HG02852 (cell line): ENCODE results near the gene OR8B4.
A peak's percentile ranks its signal among the peaks of the same experiment; 100 is the strongest.
"Not testable (repeated sequence)": the region's sequence is repeated elsewhere in the genome, so short reads cannot be mapped to it uniquely, and the experiment has no call there.

Experiments
- ATAC-seq: cut with Tn5 transposase; IDR thresholded peaks from one replicate; pipeline ENCODE4 v1.9.1; 2021; ENCODE audit warnings: mild to moderate bottlenecking, moderate library complexity; ENCODE audit not compliant: unreplicated experiment

The OR8B4 gene

DNA sequence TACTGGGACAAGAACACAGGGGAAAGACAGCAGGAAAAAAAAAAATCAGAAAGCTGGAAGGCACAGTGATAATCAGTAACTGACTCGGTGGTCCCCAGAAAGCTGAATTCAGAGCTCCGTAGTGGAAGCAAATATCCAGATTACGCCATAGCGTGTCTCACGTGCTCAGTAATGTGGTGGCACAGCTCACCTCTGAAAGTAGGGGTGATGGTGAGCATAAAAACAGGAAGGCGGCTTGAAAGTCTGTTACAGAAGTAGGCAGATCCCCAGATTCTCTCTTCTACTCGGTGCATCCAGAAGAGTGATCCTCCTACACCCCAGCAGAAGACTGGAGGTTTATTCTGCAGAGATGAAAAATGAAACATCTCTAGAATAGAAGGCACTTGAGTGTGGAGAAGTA, 14.8 kb downstream of the OR8B4 start:
- ATAC-seq = no peak

DNA sequence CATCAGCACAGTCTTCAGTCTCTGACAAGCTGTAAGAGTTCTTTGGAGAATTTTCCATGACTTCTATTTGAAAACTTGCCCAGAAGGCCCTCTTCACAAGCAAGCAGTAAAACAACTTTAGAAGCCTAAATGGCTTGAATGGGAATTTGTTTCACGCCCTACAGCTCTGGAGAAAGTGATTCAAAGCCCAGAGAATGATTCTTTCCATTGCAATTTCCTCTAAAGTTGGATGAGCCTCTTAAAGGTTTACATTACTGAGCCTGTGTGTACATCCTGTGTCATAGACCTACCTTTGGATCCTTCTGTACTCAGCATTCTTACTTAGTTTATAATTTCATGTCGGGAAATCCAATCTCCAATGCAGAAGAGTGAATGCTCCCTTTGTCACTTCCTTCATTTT, 19.1 kb downstream of the OR8B4 start:
- ATAC-seq = no peak

DNA sequence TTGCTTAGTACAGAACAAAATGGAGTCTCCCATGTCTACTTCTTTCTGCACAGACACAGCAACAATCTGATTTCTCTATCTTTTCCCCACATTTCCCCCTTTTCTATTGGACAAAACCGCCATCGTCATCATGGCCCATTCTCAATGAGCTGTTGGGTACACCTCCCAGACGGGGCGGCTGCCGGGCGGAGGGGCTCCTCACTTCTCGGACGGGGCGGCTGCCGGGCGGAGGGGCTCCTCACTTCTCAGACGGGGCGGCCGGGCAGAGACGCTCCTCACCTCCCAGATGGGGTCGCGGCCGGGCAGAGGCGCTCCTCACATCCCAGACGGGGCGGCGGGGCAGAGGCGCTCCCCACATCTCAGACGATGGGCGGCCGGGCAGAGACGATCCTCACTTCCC, 21.5 kb downstream of the OR8B4 start:
- ATAC-seq = not testable (repeated sequence)

DNA sequence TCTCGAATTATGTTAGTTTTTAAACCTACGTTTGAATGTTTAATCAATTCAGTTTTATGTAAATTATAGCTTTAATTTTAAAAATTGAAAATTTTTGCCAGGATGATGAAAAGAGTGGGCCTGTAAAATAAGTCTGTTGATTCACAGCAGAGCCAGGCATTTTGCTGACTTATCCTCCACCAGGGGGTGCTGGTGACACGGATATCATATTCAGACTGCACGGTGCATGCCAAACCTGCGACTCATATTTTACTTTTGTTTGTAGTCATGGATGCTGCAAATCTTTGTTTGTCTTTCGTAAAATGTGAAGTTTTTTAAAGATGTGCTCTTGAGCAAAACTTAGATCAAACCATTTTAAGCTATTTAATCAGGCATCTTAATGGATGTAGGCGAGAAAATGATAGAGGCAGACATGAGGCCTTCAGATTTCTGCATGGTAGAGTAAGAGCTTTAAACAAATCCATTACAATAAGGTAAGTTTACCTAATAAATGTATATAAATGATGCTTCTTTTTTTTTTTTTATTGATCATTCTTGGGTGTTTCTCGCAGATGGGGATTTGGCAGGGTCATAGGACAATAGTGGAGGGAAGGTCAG, 22.2 kb downstream of the OR8B4 start:
- ATAC-seq = peak; percentile 92

DNA sequence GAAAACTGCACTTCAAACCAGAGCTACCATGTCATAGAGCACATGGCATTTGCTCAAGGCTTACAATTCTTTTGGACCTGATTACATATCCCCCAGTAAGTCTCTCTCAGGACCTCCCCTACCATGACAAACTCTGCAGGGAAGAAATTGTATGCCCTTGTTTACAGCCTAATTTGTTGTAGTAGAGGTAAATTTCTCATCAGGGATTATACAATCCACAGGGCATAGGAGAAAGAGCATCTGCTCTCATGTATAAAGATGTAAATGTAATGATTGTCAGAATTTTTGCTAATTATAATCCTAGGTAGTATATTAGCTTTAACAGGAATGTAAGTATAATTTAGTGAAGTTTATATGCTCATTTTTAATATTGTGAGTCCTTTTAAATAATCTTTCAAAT, 25.7 kb downstream of the OR8B4 start, which contains the start of gene OR8B3:
Gene OR8B3, minus strand, starts transcription at position 101 of the 400 bp plus-strand sequence. CDS start 1,673 bp downstream, outside the sequence.
- no peak for ATAC-seq

DNA sequence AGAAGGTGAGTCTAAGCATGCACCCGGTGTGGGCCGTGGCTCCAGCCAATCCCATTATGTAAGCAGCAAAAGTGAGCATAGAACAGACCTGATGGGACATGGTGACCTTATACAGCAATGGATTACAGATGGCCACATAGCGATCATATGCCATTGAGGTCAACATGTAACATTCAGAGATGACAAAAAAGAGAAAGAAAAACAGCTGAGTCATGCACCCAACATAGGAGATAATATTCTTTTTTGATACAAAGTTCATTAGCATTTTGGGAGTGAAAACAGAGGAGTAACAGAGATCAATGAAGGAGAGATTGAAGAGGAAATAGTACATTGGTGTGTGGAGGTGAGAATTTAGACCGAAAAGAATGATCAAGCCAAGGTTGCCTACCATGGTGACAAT, 27.8 kb downstream of the OR8B4 start:
- not testable (repeated sequence) for ATAC-seq

DNA sequence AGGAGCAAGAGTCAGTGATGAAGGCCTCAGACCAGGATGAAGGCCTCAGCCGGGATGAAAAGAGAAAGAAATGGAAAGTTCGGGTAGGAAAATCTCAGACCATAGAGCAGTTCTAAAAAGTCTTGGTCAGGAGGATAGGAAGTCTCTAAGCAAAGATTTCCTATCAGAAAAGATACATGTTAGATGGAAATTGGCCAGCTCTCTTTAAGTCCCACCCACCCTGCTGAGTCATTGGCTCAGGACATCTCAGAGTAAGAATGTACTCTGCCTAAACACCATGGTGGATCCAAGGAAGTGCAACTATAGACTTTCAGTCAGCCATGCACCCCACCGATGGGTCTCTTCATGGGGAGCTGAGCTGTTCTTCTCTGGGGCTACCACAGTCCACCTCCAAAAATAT, 30.3 kb downstream of the OR8B4 start:
- no peak for ATAC-seq

DNA sequence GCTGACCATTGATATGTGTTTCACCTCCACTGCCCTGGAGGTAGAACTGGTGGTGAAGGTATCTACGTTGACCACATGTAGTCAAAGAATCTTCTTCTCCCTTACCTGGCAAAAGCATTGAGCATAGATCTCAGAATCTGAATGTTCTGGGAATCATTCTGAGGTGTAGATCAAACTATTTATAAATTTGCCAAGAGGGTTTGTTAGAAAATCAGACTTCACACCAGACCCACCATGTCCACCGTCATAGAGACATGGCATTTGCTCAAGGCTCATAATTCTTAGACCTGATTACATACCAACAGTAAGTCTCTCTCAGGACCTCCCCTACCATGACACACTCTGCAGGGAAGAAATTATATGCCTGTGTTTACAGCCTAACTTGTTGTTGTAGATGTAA, 40.3 kb downstream of the OR8B4 start, which contains the start of gene OR8B2:
Gene OR8B2, minus strand, starts transcription at position 101 of the 400 bp plus-strand sequence. CDS start 1,156 bp downstream, outside the sequence.
- no peak for ATAC-seq

DNA sequence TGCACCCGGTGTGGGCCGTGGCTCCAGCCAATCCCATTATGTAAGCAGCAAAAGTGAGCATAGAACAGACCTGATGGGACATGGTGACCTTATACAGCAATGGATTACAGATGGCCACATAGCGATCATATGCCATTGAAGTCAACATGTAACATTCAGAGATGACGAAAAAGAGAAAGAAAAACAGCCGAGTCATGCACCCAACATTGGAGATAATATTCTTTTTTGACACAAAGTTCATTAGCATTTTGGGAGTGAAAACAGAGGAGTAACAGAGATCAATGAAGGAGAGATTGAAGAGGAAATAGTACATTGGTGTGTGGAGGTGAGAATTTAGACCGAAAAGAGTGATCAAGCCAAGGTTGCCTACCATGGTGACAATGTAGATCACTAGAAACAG, 41.8 kb downstream of the OR8B4 start:
- not testable (repeated sequence) for ATAC-seq

DNA sequence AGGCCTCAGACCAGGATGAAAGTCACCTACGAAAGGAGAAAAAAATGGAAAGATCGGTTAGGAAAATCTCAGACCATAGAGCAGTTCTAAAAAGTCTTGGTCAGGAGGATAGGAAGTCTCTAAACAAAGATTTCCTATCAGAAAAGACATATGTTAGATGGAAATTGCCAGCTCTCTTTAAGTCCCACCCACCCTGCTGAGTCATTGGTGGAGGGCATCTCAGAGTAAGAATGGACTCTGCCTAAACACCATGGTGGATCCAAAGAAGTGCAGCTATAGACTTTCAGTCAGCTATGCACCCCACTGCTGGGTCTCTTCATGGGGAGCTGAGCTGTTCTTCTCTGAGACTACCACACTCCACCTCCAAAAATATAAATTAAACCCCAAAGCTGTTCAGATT, 44.1 kb downstream of the OR8B4 start:
- no peak for ATAC-seq

DNA sequence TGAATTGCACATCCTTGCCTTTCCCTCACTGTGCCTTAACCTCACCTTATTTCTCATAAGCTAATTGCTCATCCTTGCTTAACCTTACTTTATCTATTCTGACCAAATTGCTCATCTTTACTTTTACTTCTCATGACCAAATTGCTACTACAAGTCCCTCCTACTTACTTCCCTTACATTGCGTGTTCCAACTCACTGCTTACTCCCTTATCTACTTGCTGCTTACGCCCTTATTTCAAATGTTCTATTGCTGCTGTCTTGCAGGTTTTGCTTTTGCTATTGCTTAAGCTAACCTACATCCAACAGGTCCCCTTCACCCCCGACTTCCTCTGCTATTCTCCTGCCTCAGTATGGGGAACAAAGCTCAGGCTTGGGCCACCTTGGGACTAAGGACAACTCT, 48.4 kb downstream of the OR8B4 start:
- no peak for ATAC-seq
